CD14-positive monocyte (primary cell): ENCODE data around the gene ZNF79. TPM values are rescaled to one million over a fixed set of nuclear protein-coding genes. Genes with fewer than 3 reads are reported as not detected.
A peak's percentile ranks its signal among the peaks of the same experiment; 100 is the strongest.

Source experiments
- DNase-seq, 3 donors: peaks; one replicate each; pipeline ENCODE4 v3.0.0-alpha.2; 2011 to 2022
- H2AFZ ChIP-seq: 2 replicates; pipeline ENCODE4 v1.6.0; 2012; ENCODE audit warnings: mild to moderate bottlenecking, low read depth, low read length, inconsistent platforms; ENCODE audit not compliant: insufficient read depth, poor library complexity, severe bottlenecking
- H3K27ac ChIP-seq, 2 donors: 1 replicate in 1 of 2; 2 replicates in 1 of 2; pipeline ENCODE4 v1.5.1; 2012 to 2013; ENCODE audit warnings: low read length in 2 of 2, control low read depth in 1 of 2, inconsistent platforms in 1 of 2, low read depth in 1 of 2, mild to moderate bottlenecking in 1 of 2
- H3K27me3 ChIP-seq, 2 donors: one replicate each; pipeline versions ENCODE4 v1.6.0 to v1.6.1; 2011 to 2013; ENCODE audit warnings: low read length in 2 of 2; ENCODE audit not compliant: control insufficient read depth in 2 of 2, insufficient read depth in 2 of 2
- H3K36me3 ChIP-seq, 2 donors: replicated peaks in 1 of 2; 1 replicate in 1 of 2; 2 replicates in 1 of 2; pipeline versions ENCODE4 v1.5.1 to v1.6.1; 2012 to 2013; ENCODE audit warnings: low read length in 2 of 2, control low read depth in 1 of 2, inconsistent platforms in 1 of 2, mild to moderate bottlenecking in 1 of 2; ENCODE audit not compliant: insufficient read depth in 2 of 2, control insufficient read depth in 1 of 2
- H3K4me1 ChIP-seq, 2 donors: 1 replicate in 1 of 2; 2 replicates in 1 of 2; pipeline versions ENCODE4 v1.5.1 to v1.6.1; 2012 to 2013; ENCODE audit warnings: low read length in 2 of 2, control low read depth in 1 of 2, inconsistent platforms in 1 of 2, mild to moderate bottlenecking in 1 of 2, moderate library complexity in 1 of 2; ENCODE audit not compliant: insufficient read depth in 2 of 2, control insufficient read depth in 1 of 2
- H3K4me2 ChIP-seq: replicated peaks from 2 replicates; pipeline ENCODE3; 2012; ENCODE audit warnings: low read length, moderate library complexity, mild to moderate bottlenecking; ENCODE audit not compliant: poor library complexity, severe bottlenecking; ENCODE audit errors: extremely low read depth
- H3K4me3 ChIP-seq, 3 experiments: fragments of 200-600 bp in 1 of 3; sonication (generic) in 1 of 3; replicated peaks in 1 of 3; 1 replicate in 2 of 3; 2 replicates in 1 of 3; pipeline ENCODE4 v1.5.1; 2011 to 2013; ENCODE audit warnings: low read length in 3 of 3, mild to moderate bottlenecking in 3 of 3, control low read depth in 2 of 3, low read depth in 2 of 3, inconsistent platforms in 1 of 3, moderate library complexity in 1 of 3
- H3K79me2 ChIP-seq: 2 replicates; pipeline ENCODE4 v1.6.0; 2012; ENCODE audit warnings: mild to moderate bottlenecking, control low read depth, inconsistent platforms, low read length, moderate library complexity; ENCODE audit not compliant: insufficient read depth
- H3K9ac ChIP-seq: 2 replicates; pipeline ENCODE4 v1.6.0; 2017; ENCODE audit warnings: low read length, mild to moderate bottlenecking; ENCODE audit not compliant: insufficient read depth, poor library complexity, severe bottlenecking
- H3K9me3 ChIP-seq, 2 donors: replicated peaks in 1 of 2; 1 replicate in 1 of 2; 2 replicates in 1 of 2; pipeline versions ENCODE4 v1.5.1 to v1.6.1; 2012 to 2013; ENCODE audit warnings: low read length in 2 of 2, control low read depth in 1 of 2; ENCODE audit not compliant: control insufficient read depth in 1 of 2, insufficient read depth in 1 of 2
- H4K20me1 ChIP-seq: 2 replicates; pipeline ENCODE4 v1.6.0; 2012; ENCODE audit warnings: mild to moderate bottlenecking, low read length, control low read depth, moderate library complexity; ENCODE audit not compliant: insufficient read depth
- H3K27ac Mint-ChIP-seq, 7 donors: one replicate each; pipeline ENCODE4 v1.8.0; 2020; ENCODE audit warnings: mild to moderate bottlenecking in 7 of 7, mixed read lengths in 7 of 7, moderate library complexity in 6 of 7, inconsistent platforms in 2 of 7
- H3K27me3 Mint-ChIP-seq, 3 donors: one replicate each; pipeline ENCODE4 v1.8.0; 2021 to 2022; ENCODE audit warnings: low read depth in 3 of 3, mild to moderate bottlenecking in 3 of 3, mixed read lengths in 3 of 3, moderate library complexity in 3 of 3, inconsistent platforms in 1 of 3
- H3K36me3 Mint-ChIP-seq, 2 donors: one replicate each; pipeline ENCODE4 v1.8.0; 2020; ENCODE audit warnings: mixed read lengths in 2 of 2, inconsistent platforms in 1 of 2, mild to moderate bottlenecking in 1 of 2
- H3K4me1 Mint-ChIP-seq: one replicate; pipeline ENCODE4 v1.8.0; 2020; ENCODE audit warnings: mild to moderate bottlenecking, mixed read lengths
- H3K4me3 Mint-ChIP-seq, 2 donors: one replicate each; pipeline ENCODE4 v1.8.0; 2020; ENCODE audit warnings: mild to moderate bottlenecking in 2 of 2, mixed read lengths in 2 of 2, moderate library complexity in 1 of 2
- H3K9me3 Mint-ChIP-seq, 7 donors: one replicate each; pipeline ENCODE4 v1.8.0; 2020 to 2022; ENCODE audit warnings: mixed read lengths in 7 of 7, mild to moderate bottlenecking in 6 of 7, moderate library complexity in 6 of 7, inconsistent platforms in 2 of 7
- CTCF ChIP-seq: fragments of 200-600 bp; IDR thresholded peaks from one replicate; pipeline ENCODE4 v1.8.0; 2022; ENCODE audit warnings: antibody characterized with exemption, mild to moderate bottlenecking
- WGBS: methylation state at CpG from one replicate; pipeline ENCODE4 v1.1.5; 2013; ENCODE audit warnings: missing lambda C conversion rate; ENCODE audit not compliant: insufficient coverage; 5-methylcytosine and 5-hydroxymethylcytosine counted together
- intact Hi-C, 2 donors: fragments of 100-400 bp; cut with micrococcal nuclease; formaldehyde crosslinking; loops; one replicate each; pipeline versions ENCODE4 v1.15.0 to v1.15.1; 2023
- polyA plus RNA-seq, 3 donors: library from polyadenylated mRNA; depleted of rRNA in 1 of 3; unstranded in 2 of 3; stranded (reverse) in 1 of 3; fragments of 300-500 nt in 2 of 3; fragments of >200 nt in 1 of 3; fragmentation: Illumina TruSeq in 2 of 3; gene quantifications; 1 replicate in 2 of 3; 2 replicates in 1 of 3; pipeline ENCODE4 v1.2.3, GENCODE V29; 2012 to 2021

The ZNF79 gene
- polyA plus RNA-seq, 3 donors = 1.4 to 3.3 (median 2.0) TPM

- 100% methylated on average over 11 of the region's 13 CpGs for WGBS
- TF ChIP-seq CTCF = no peak
- Mint-ChIP-seq H3K27me3 (peaks cover 15 to 29% (median 15%) of the 10 kb centered on the region in 3 donors), H3K27ac (no peak overlapping the region), H3K9me3 (peaks cover 0 to 3% (median 0%) of the 10 kb centered on the region in 7 donors), H3K4me1 (peaks cover 15% of the 10 kb centered on the region), H3K36me3 (peaks cover 0 to 3% of the 10 kb centered on the region in 2 donors), H3K4me3 (peak overlapping the region; percentile 76 to 89)
- Histone ChIP-seq H3K27me3 (peaks cover 0 to 7% of the 10 kb centered on the region in 2 donors), H3K4me2 (no peak overlapping the region), H3K4me1 (peaks cover 19 to 27% of the 10 kb centered on the region in 2 donors), H2AFZ (no peak overlapping the region), H3K4me3 (peak overlapping the region in 1 of 3 experiments; percentile 72), H3K36me3 (peaks cover 0 to 2% of the 10 kb centered on the region in 2 donors), H3K9ac (no peak overlapping the region), H3K9me3 (no peaks in the 10 kb centered on the region), H4K20me1 (peaks cover 5% of the 10 kb centered on the region), H3K79me2 (no peaks in the 10 kb centered on the region), H3K27ac (no peak overlapping the region)
- DNase-seq = no peak
- intact Hi-C loops = loop anchor here (5.0 kb wide), 1 partner anchor 177 kb away; no protein-coding TSS in a partner anchor
Measured at GRCh38 chr9:127398715-127399400, 25.3 kb upstream of the ZNF79 start.

GRCh38 chr9:127399736-127400269, 24.4 kb upstream of the ZNF79 start:
- no peak overlapping the region for H3K4me2 ChIP-seq
- H3K27me3 ChIP-seq = peaks cover 0 to 7% of the 10 kb centered on the region in 2 donors
- H3K36me3 Mint-ChIP-seq = peaks cover 0 to 3% of the 10 kb centered on the region in 2 donors
- no peak overlapping the region for H3K4me3 Mint-ChIP-seq
- H3K79me2 ChIP-seq = no peaks in the 10 kb centered on the region
- intact Hi-C loops = loop anchor here (5.0 kb wide), 1 partner anchor 178 kb away; no protein-coding TSS in a partner anchor
- no peak overlapping the region for H3K4me3 ChIP-seq
- no peaks in the 10 kb centered on the region for H3K9me3 ChIP-seq
- no peak for TF ChIP-seq CTCF
- H3K36me3 ChIP-seq = peaks cover 0 to 2% of the 10 kb centered on the region in 2 donors
- H3K27ac Mint-ChIP-seq = no peak overlapping the region
- DNase-seq = no peak
- peaks cover 0 to 3% (median 0%) of the 10 kb centered on the region in 7 donors for H3K9me3 Mint-ChIP-seq
- WGBS = 98% methylated on average over 12 of the region's 14 CpGs
- H3K4me1 Mint-ChIP-seq = peaks cover 15% of the 10 kb centered on the region
- H3K27me3 Mint-ChIP-seq = peaks cover 12 to 27% (median 15%) of the 10 kb centered on the region in 3 donors
- no peak overlapping the region for H2AFZ ChIP-seq
- peaks cover 5% of the 10 kb centered on the region for H4K20me1 ChIP-seq
- H3K9ac ChIP-seq = no peak overlapping the region
- H3K4me1 ChIP-seq = peaks cover 19 to 27% of the 10 kb centered on the region in 2 donors
- no peak overlapping the region for H3K27ac ChIP-seq
